Breast epithelium (tissue), 4 donors: ENCODE measurements around the gene MED9. TPM values are rescaled to one million over a fixed set of nuclear protein-coding genes. Genes with fewer than 3 reads are reported as not detected.
A peak's percentile ranks its signal among the peaks of the same experiment; 100 is the strongest.
"Not testable (repeated sequence)": the region's sequence is repeated elsewhere in the genome, so short reads cannot be mapped to it uniquely, and the experiment has no call there.

ENCODE experiments used
- DNase-seq, 2 donors: peaks; one replicate each; pipeline ENCODE4 v3.0.0-alpha.2; 2019; ENCODE audit warnings: low spot score in 2 of 2
- H3K27ac ChIP-seq, 2 donors: fragments of 200-600 bp; sonication (generic) in 1 of 2; one replicate each; pipeline ENCODE4 v1.5.1; 2016 to 2019; ENCODE audit warnings: mild to moderate bottlenecking in 1 of 2
- H3K27me3 ChIP-seq, 2 donors: fragments of 200-600 bp; sonication (generic) in 1 of 2; one replicate each; pipeline versions ENCODE4 v1.5.1 to v1.6.0; 2017 to 2019; ENCODE audit warnings: control low read depth in 1 of 2, mild to moderate bottlenecking in 1 of 2
- H3K36me3 ChIP-seq: fragments of 200-600 bp; one replicate; pipeline ENCODE4 v1.5.1; 2019
- H3K4me1 ChIP-seq, 2 donors: fragments of 200-600 bp; sonication (generic); one replicate each; pipeline ENCODE4 v1.5.1; 2016 to 2019; ENCODE audit warnings: control low read depth in 1 of 2
- H3K4me3 ChIP-seq, 3 donors: fragments of 200-600 bp; sonication (generic); 1 replicate in 2 of 3; 2 replicates in 1 of 3; pipeline ENCODE4 v1.5.1; 2016 to 2019; ENCODE audit warnings: mild to moderate bottlenecking in 3 of 3, moderate library complexity in 2 of 3
- H3K9me3 ChIP-seq, 2 donors: fragments of 200-600 bp; sonication (generic) in 1 of 2; one replicate each; pipeline ENCODE4 v1.5.1; 2016 to 2019; ENCODE audit warnings: control low read depth in 1 of 2
- POLR2A ChIP-seq: fragments of 450-650 bp; IDR thresholded peaks from one replicate; pipeline ENCODE4 v1.6.1; 2016; ENCODE audit warnings: antibody characterized with exemption, mild to moderate bottlenecking, moderate library complexity
- POLR2AphosphoS5 ChIP-seq, 3 donors: sonication (generic); formaldehyde crosslinking; IDR thresholded peaks; one replicate each; pipeline ENCODE4 v1.6.1; 2017; ENCODE audit warnings: antibody characterized with exemption in 3 of 3
- intact Hi-C: fragments of 100-400 bp; cut with DNase I; formaldehyde crosslinking; loops from one replicate; pipeline ENCODE4 v1.15.1; 2023; ENCODE audit warnings: low total_unique reads
- total RNA-seq, 3 donors: library from RNA; depleted of rRNA; stranded (reverse); fragments of >200 nt; gene quantifications; one replicate each; pipeline ENCODE4 v1.1.0, GENCODE V29; 2016
- TF ChIP-seq, protein P1 (sequence below), 3 donors: fragments of 450-650 bp; IDR thresholded peaks; one replicate each; pipeline ENCODE4 v1.5.1; 2016 to 2017; ENCODE audit warnings: antibody characterized with exemption in 3 of 3, mild to moderate bottlenecking in 3 of 3, moderate library complexity in 3 of 3

MED9 gene
- total RNA-seq, 3 donors from 2014 or later: 13.4 to 22.5 (median 20.0) TPM

DNA sequence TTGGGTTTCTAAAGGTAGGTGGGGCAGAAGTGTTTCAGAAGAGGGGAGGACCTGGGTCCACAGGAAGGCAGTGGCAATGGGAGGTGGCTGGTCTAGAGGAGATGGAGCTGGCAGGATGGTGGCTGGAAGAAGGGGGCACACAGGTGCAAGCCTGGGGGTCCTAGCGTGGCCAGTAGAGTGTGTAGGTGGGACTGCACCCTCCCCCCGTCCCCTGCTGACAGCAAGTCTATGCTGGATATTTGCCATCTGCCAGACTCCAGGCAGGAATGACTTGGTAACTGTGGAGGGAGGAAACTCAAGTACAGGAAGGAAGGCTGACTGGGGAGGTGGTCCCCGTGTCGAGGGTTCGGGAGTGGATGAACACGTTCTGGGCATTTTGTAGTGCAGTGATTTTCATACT lies 8.6 kb downstream of the MED9 start:
- Histone ChIP-seq H3K4me3 (no peak overlapping the region), H3K9me3 (no peaks in the 10 kb centered on the region), H3K27me3 (no peaks in the 10 kb centered on the region), H3K27ac (no peak overlapping the region), H3K4me1 (no peaks in the 10 kb centered on the region), H3K36me3 (no peaks in the 10 kb centered on the region)
- intact Hi-C loops: no loop called here
- TF ChIP-seq POLR2AphosphoS5 (IDR thresholded peaks at IDR 0.05) (no peak), POLR2A (no peak)
- TF ChIP-seq, protein P1, sequence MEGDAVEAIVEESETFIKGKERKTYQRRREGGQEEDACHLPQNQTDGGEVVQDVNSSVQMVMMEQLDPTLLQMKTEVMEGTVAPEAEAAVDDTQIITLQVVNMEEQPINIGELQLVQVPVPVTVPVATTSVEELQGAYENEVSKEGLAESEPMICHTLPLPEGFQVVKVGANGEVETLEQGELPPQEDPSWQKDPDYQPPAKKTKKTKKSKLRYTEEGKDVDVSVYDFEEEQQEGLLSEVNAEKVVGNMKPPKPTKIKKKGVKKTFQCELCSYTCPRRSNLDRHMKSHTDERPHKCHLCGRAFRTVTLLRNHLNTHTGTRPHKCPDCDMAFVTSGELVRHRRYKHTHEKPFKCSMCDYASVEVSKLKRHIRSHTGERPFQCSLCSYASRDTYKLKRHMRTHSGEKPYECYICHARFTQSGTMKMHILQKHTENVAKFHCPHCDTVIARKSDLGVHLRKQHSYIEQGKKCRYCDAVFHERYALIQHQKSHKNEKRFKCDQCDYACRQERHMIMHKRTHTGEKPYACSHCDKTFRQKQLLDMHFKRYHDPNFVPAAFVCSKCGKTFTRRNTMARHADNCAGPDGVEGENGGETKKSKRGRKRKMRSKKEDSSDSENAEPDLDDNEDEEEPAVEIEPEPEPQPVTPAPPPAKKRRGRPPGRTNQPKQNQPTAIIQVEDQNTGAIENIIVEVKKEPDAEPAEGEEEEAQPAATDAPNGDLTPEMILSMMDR (IDR thresholded peaks at IDR 0.05): no peak
- peak in 1 of 2 donors; percentile 41 for DNase-seq

DNA sequence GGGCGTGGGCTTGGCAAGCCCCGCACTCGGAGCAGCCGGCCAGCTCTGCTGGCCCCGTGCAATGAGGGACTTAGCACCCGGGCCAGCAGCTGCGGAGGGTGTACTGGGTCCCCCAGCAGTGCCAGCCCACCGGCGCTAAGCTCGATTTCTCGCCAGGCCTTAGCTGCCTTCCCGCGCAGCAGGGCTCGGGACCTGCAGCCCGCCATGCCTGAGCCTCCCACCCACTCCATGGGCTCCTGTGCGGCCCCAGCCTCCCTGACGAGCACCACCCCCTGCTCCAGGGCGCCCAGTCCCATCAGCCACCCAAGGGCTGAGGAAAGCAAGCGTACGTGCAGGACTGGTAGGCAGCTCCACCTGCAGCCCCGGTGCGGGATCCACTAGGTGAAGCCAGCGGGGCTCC lies 9.6 kb downstream of the MED9 start:
- intact Hi-C loops, H3K27ac ChIP-seq, H3K4me3 ChIP-seq, H3K27me3 ChIP-seq, H3K4me1 ChIP-seq, H3K9me3 ChIP-seq, H3K36me3 ChIP-seq: not testable (repeated sequence)
- peak in 1 of 2 donors; percentile 20 for DNase-seq

DNA sequence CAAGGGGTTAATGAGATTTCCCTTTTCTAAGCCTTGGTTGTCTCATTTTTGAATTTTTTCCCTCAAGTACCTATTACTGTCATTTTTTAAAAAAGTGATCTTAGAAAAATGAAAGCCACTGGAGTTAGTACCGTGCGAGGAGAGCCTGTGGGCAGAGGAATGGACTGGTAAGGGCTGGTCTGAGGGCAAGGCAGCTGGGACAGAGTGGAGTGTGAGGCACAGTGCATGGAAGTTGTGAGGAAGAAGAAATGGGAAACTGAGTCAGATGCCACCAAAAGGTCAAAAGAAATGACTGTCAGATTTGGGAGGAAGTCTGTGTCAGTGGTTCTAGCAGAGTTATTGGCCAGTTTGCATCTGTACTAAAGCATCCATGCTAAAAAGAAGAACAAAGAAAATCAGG lies 11.2 kb downstream of the MED9 start:
- Histone ChIP-seq H3K36me3 (no peaks in the 10 kb centered on the region), H3K4me3 (no peak overlapping the region), H3K9me3 (no peaks in the 10 kb centered on the region), H3K27me3 (no peaks in the 10 kb centered on the region), H3K4me1 (no peaks in the 10 kb centered on the region), H3K27ac (no peak overlapping the region)
- DNase-seq: no peak
- intact Hi-C loops: no loop called here
- TF ChIP-seq, protein P1 (IDR thresholded peaks at IDR 0.05): no peak
- no peak for TF ChIP-seq POLR2A
- no peak for TF ChIP-seq POLR2AphosphoS5 (IDR thresholded peaks at IDR 0.05)

DNA sequence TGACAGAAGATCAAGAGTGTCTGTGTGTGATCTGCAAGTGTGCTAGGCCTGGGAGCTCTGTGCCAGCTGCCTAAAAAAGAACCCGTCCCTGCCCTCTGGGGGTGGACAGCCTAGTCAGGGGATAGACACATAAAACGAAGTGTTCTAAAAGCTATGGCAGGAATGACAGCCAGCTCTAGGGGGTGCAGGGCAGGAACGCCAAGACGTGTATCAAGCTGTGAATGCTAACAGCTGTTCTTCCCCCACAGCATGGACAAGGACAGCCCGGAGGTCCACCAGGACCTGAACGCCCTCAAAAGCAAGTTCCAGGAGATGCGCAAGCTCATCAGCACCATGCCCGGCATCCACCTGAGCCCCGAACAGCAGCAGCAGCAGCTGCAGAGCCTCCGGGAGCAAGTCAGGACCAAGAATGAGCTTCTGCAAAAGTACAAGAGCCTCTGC lies 14.3 kb downstream of the MED9 start:
- no peak overlapping the region for H3K4me3 ChIP-seq
- intact Hi-C loops: loop anchor here (10.0 kb wide), 2 partner anchors 154 to 1276 kb away; partner anchors contain the start of genes NCOR1 and PIGL
- H3K9me3 ChIP-seq: no peaks in the 10 kb centered on the region
- no peaks in the 10 kb centered on the region for H3K4me1 ChIP-seq
- H3K27me3 ChIP-seq: no peaks in the 10 kb centered on the region
- DNase-seq: peak in 1 of 2 donors; percentile 37
- no peak for TF ChIP-seq POLR2A
- TF ChIP-seq, protein P1 (IDR thresholded peaks at IDR 0.05): no peak
- no peak for TF ChIP-seq POLR2AphosphoS5 (IDR thresholded peaks at IDR 0.05)
- H3K36me3 ChIP-seq: no peaks in the 10 kb centered on the region
- no peak overlapping the region for H3K27ac ChIP-seq

DNA sequence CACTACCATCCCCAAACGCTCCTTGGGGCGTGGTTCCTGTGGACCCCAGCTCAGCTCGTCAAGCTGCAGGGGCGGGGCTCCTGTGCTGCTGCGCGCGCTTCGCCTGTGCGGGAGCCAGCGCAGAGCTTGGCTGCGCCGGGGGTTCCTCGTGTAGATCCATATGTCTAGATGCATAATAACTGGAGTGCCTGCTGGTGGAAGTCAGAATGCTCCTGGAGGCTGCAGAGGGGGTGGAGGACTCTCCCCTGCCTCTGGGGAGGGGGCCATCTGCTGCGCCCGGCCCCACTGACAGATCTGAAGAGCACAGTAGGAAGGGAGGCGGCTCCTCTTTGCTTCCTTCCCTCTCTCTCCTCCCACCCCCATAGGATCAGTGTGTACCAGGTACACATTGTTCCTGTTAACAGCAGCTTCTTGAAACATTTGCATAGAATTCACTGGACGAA lies 14.8 kb downstream of the MED9 start:
- DNase-seq: peak in 1 of 2 donors; percentile 19
- Histone ChIP-seq H3K4me1 (no peaks in the 10 kb centered on the region), H3K9me3 (no peaks in the 10 kb centered on the region), H3K27me3 (no peaks in the 10 kb centered on the region), H3K36me3 (no peaks in the 10 kb centered on the region), H3K4me3 (no peak overlapping the region), H3K27ac (no peak overlapping the region)
- intact Hi-C loops: loop anchor here (10.0 kb wide), 2 partner anchors 153 to 1277 kb away; partner anchors contain the start of genes NCOR1 and PIGL
- TF ChIP-seq, protein P1 (IDR thresholded peaks at IDR 0.05): no peak
- TF ChIP-seq POLR2A (no peak), POLR2AphosphoS5 (IDR thresholded peaks at IDR 0.05) (no peak)

DNA sequence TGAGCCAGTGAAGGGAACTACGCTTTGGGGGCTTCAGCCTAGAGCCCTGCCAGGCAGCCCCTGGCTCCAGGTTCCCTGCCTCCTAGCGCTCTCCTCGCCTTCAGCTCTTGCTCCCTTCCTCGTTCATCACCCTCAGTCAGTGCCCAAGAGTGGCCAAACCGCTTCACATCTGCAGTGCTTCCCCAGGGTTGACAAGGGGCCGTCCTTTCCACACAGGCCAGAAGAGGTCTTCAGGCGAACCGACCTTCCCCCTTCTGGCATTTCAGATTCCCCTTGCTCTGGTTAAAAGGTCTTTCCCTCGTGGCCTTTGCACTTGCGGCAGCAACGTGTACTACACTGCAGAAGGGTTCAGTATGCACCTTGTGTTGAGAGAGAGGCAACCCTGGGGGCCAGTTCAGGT lies 15.3 kb downstream of the MED9 start:
- H3K36me3 ChIP-seq: no peaks in the 10 kb centered on the region
- TF ChIP-seq POLR2AphosphoS5 (IDR thresholded peaks at IDR 0.05): no peak
- no peak for TF ChIP-seq POLR2A
- TF ChIP-seq, protein P1 (IDR thresholded peaks at IDR 0.05): no peak
- no peak overlapping the region for H3K4me3 ChIP-seq
- intact Hi-C loops: loop anchor here (10.0 kb wide), 2 partner anchors 153 to 1277 kb away; partner anchors contain the start of genes NCOR1 and PIGL
- peak in 1 of 2 donors; percentile 38 for DNase-seq
- no peaks in the 10 kb centered on the region for H3K9me3 ChIP-seq
- H3K4me1 ChIP-seq: no peaks in the 10 kb centered on the region
- no peak overlapping the region for H3K27ac ChIP-seq
- H3K27me3 ChIP-seq: no peaks in the 10 kb centered on the region
